Measurements from ENCODE around the gene RENBP. TPM values are rescaled to one million over a fixed set of nuclear protein-coding genes. Genes with fewer than 3 reads are reported as not detected.

The RENBP gene
- total RNA-seq, 1 experiment from 2014 or later, result 7.1 TPM

- Histone ChIP-seq H3K14ac (ENCODE audit: insufficient read depth, low read length) (no peak overlapping the region), H3K4me1 (ENCODE audit: insufficient read depth, low read length) (no peaks in the 10 kb centered on the region), H2BK15ac (ENCODE audit: low read depth, low read length) (no peak overlapping the region), H3K79me2 (ENCODE audit: insufficient read depth, low read length) (no peaks in the 10 kb centered on the region), H3K27ac (ENCODE audit: insufficient read length, low read depth, low read length) (no peak overlapping the region), H3K9ac (ENCODE audit: extremely low read depth, insufficient read length, low read length) (no peak overlapping the region), H3K4me2 (ENCODE audit: insufficient read depth, insufficient read length, low read length) (no peak overlapping the region), H2AK5ac (ENCODE audit: insufficient read length, low read length) (no peak overlapping the region), H2BK120ac (ENCODE audit: low read depth, low read length, poor library complexity, severe bottlenecking) (no peak overlapping the region), H3K18ac (ENCODE audit: insufficient read length, low read depth, low read length) (no peak overlapping the region), H3K23ac (ENCODE audit: insufficient read length, low read depth, low read length) (no peak overlapping the region), H3K56ac (ENCODE audit: insufficient read length, low read depth, low read length) (no peak overlapping the region), H2BK5ac (ENCODE audit: insufficient read length, low read length) (no peak overlapping the region), H4K8ac (replicated peaks; ENCODE audit: insufficient read length, low read depth, low read length) (no peak overlapping the region), H3K9me3 (ENCODE audit: control insufficient read depth, low read depth, low read length) (peaks cover 16% of the 10 kb centered on the region), H2AFZ (ENCODE audit: low read length) (no peak overlapping the region), H4K20me1 (ENCODE audit: control insufficient read depth, insufficient read depth, insufficient read length) (no peaks in the 10 kb centered on the region), H3K27me3 (ENCODE audit: insufficient read depth, low read length) (no peaks in the 10 kb centered on the region), H3K4ac (ENCODE audit: low read depth, low read length) (no peak overlapping the region), H3K79me1 (ENCODE audit: insufficient read depth, low read depth, low read length, poor library complexity, severe bottlenecking) (no peaks in the 10 kb centered on the region), H3T11ph (ENCODE audit: low read length) (no peak overlapping the region), H3K23me2 (ENCODE audit: insufficient read length, low read depth, low read length, poor library complexity, severe bottlenecking) (no peaks in the 10 kb centered on the region), H4K5ac (ENCODE audit: insufficient read length, low read depth, low read length) (no peak overlapping the region), H2BK12ac (ENCODE audit: insufficient read length, low read depth, low read length) (no peak overlapping the region), H4K91ac (ENCODE audit: insufficient read length, low read depth, low read length) (no peak overlapping the region), H2BK20ac (ENCODE audit: low read depth, low read length, poor library complexity, severe bottlenecking) (no peak overlapping the region)
- H3K4me3 Mint-ChIP-seq, result no peak overlapping the region
- no peak for TF ChIP-seq CTCF (conservative IDR thresholded peaks at IDR 0.05)
- H3K9me3 Mint-ChIP-seq, result peaks cover 60 to 68% of the 10 kb centered on the region in 2 experiments
- DNase-seq, result no peak
- WGBS (ENCODE audit: extremely low coverage, insufficient read length, low lambda C conversion rate), result no CpG with 5 or more reads among the region's 12 CpGs
- no peak overlapping the region for H3K27ac Mint-ChIP-seq
- H3K27me3 Mint-ChIP-seq (ENCODE audit: low read depth), result no peaks in the 10 kb centered on the region; the same call in 1 of the 2 replicates
- H3K4me1 Mint-ChIP-seq, result peaks cover 0 to 4% of the 10 kb centered on the region in 2 experiments; a peak in 2 of 4 replicates
- peaks cover 5% of the 10 kb centered on the region in 3 experiments; a peak in 4 of 7 replicates for H3K36me3 Mint-ChIP-seq (ENCODE audit: insufficient read depth in 1 of 3, low read depth in 3 of 3)
These were observed 44.0 kb upstream of the RENBP start for GRCh38 chrX:153988493-153988892.
